Epithelial cell of proximal tubule (primary cell): ENCODE results near the gene GAS6. TPM values are rescaled to one million over a fixed set of nuclear protein-coding genes. Genes with fewer than 3 reads are reported as not detected.

Source experiments
- DNase-seq: peaks from one replicate; pipeline ENCODE4 v3.0.0-alpha.2; 2011; ENCODE audit warnings: low read depth
- H3K4me3 ChIP-seq: 2 replicates; pipeline ENCODE4 v1.5.1; 2011; ENCODE audit warnings: low read depth, mild to moderate bottlenecking, low read length
- CTCF ChIP-seq: conservative IDR thresholded peaks from 2 replicates; pipeline ENCODE4 v1.5.1; 2012; ENCODE audit warnings: low read depth, mild to moderate bottlenecking, low read length
- total RNA-seq: library from RNA; depleted of rRNA; stranded (reverse); fragments of >200 nt; gene quantifications from 2 replicates; pipeline ENCODE4 v1.2.3, GENCODE V29; 2015

Gene GAS6
- total RNA-seq, 1 donor from 2014 or later = 127 TPM

- peak overlapping the region; percentile 13 for H3K4me3 ChIP-seq
- TF ChIP-seq CTCF = no peak
- no peak for DNase-seq
Observed at GRCh38 chr13:113839536-113840204, 24.2 kb downstream of the GAS6 start.

GRCh38 chr13:113838711-113839201, 25.1 kb downstream of the GAS6 start:
- peak overlapping the region; percentile 38 for H3K4me3 ChIP-seq
- TF ChIP-seq CTCF = no peak
- no peak for DNase-seq

- TF ChIP-seq CTCF = no peak
- peak overlapping the region; percentile 38 for H3K4me3 ChIP-seq
- peak; percentile 30 for DNase-seq
Observed at GRCh38 chr13:113837560-113838355, 26.1 kb downstream of the GAS6 start.

- no peak for DNase-seq
- no peak overlapping the region for H3K4me3 ChIP-seq
- no peak for TF ChIP-seq CTCF
Observed at GRCh38 chr13:113836768-113837559, 26.9 kb downstream of the GAS6 start.

- H3K4me3 ChIP-seq = no peak overlapping the region
- TF ChIP-seq CTCF = no peak
- DNase-seq = no peak
Observed at GRCh38 chr13:113835461-113836270, 28.2 kb downstream of the GAS6 start.
